ENCODE measurements around the gene CSPG4. TPM values are rescaled to one million over a fixed set of nuclear protein-coding genes. Genes with fewer than 3 reads are reported as not detected.

Gene CSPG4
- polyA plus RNA-seq, 1 donor (not counting 4 experiments of a cell fraction or from before 2014, with no cell fraction given), result 0.67 TPM

GRCh38 chr15:75733761-75734651 is 21.4 kb upstream of the CSPG4 start:
- FAIRE-seq (no peak), DNase-seq (ENCODE audit: low read depth, low spot score) (no peak)
- dilution Hi-C loops (cut with MboI; ENCODE audit: extremely low pct_ligation_motif_present, low sequenced_read_pairs), result no loop called here

DNA sequence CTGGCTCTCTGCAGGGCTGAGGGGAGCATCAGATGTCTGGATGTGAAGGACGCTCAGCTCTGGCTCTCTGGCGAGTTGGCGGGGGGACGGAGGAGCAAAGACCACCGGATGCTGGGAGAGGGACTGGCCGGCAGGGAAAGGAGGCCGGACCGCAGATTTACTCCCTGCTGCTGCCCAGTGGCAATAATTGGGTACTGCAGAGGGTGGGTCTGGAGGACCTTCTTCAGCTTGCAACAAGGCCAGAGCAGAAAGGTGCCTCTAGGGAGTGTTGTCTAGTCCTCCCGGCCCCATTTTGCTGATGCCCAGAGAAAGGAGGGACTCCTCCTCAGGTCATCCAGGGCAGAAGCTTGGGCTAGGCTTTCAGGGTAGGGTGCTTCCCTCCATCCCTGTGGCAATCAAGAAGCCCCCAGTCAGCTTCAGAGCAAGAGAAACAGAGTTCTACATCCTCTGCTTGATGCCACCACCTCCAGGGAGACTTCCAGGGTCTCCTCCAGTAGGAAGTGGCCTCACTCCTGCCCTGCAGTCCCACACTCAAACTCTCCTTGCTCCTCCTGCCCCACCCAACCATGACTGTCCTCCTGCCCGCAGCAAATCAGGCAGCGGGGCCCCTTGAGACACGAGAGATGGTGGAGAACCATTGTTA is 20.3 kb upstream of the CSPG4 start:
- DNase-seq (ENCODE audit: low read depth, low spot score) (no peak), FAIRE-seq (peak; percentile 87)
- H3K4me1 ChIP-seq (ENCODE audit: control insufficient read depth, extremely low read depth, insufficient read depth, low read length), result no peaks in the 10 kb centered on the region
- no peak overlapping the region for H3K4me3 ChIP-seq (ENCODE audit: control insufficient read depth in 2 of 3, extremely low read depth in 1 of 3, insufficient read depth in 2 of 3, low read depth in 1 of 3, low read length in 3 of 3)
- no peaks in the 10 kb centered on the region for H3K79me2 ChIP-seq (ENCODE audit: control insufficient read depth, insufficient read depth, low read length)
- no peaks in the 10 kb centered on the region for H3K27me3 ChIP-seq (ENCODE audit: control insufficient read depth, extremely low read depth, insufficient read depth, low read length)
- H3K9me3 ChIP-seq (ENCODE audit: control insufficient read depth, low read depth, low read length), result no peaks in the 10 kb centered on the region
- no peak overlapping the region for H3K4me2 ChIP-seq (ENCODE audit: control insufficient read depth, extremely low read depth, insufficient read depth, low read depth, low read length)
- H4K20me1 ChIP-seq (ENCODE audit: control insufficient read depth, extremely low read depth, insufficient read depth, low read length), result no peaks in the 10 kb centered on the region
- no peaks in the 10 kb centered on the region for H3K36me3 ChIP-seq (ENCODE audit: control insufficient read depth in 2 of 2, extremely low read depth in 1 of 2, insufficient read depth in 2 of 2, low read length in 2 of 2)
- H3K9me1 ChIP-seq (ENCODE audit: control insufficient read depth, extremely low read depth, insufficient read depth, low read length), result no peaks in the 10 kb centered on the region
- no peak overlapping the region for H3K9ac ChIP-seq (ENCODE audit: control insufficient read depth, extremely low read depth, insufficient read depth, low read length)
- no peak overlapping the region for H3K27ac ChIP-seq (ENCODE audit: control insufficient read depth, insufficient read depth, low read length)
- TF ChIP-seq, protein P1, sequence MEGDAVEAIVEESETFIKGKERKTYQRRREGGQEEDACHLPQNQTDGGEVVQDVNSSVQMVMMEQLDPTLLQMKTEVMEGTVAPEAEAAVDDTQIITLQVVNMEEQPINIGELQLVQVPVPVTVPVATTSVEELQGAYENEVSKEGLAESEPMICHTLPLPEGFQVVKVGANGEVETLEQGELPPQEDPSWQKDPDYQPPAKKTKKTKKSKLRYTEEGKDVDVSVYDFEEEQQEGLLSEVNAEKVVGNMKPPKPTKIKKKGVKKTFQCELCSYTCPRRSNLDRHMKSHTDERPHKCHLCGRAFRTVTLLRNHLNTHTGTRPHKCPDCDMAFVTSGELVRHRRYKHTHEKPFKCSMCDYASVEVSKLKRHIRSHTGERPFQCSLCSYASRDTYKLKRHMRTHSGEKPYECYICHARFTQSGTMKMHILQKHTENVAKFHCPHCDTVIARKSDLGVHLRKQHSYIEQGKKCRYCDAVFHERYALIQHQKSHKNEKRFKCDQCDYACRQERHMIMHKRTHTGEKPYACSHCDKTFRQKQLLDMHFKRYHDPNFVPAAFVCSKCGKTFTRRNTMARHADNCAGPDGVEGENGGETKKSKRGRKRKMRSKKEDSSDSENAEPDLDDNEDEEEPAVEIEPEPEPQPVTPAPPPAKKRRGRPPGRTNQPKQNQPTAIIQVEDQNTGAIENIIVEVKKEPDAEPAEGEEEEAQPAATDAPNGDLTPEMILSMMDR (optimal IDR thresholded peaks at IDR 0.05 in 1 of 3, IDR thresholded peaks at IDR 0.05 in 1 of 3, conservative IDR thresholded peaks at IDR 0.05 in 1 of 3; ENCODE audit: extremely low read depth in 1 of 3, insufficient read depth in 2 of 3, low read length in 3 of 3), result peak; percentile 82 to 88 (median 83)
- TF ChIP-seq EZH2 (IDR thresholded peaks at IDR 0.05; ENCODE audit: low read length), result no peak
- dilution Hi-C loops (cut with MboI; ENCODE audit: extremely low pct_ligation_motif_present, low sequenced_read_pairs), result no loop called here
- H2AFZ ChIP-seq (ENCODE audit: control insufficient read depth, low read length), result no peak overlapping the region

More at GRCh38 chr15:75733761-75734651, 21.4 kb upstream of the CSPG4 start:
- Histone ChIP-seq H2AFZ (ENCODE audit: control insufficient read depth, low read length) (no peak overlapping the region), H3K79me2 (ENCODE audit: control insufficient read depth, insufficient read depth, low read length) (no peaks in the 10 kb centered on the region), H3K9me1 (ENCODE audit: control insufficient read depth, extremely low read depth, insufficient read depth, low read length) (no peaks in the 10 kb centered on the region), H3K4me1 (ENCODE audit: control insufficient read depth, extremely low read depth, insufficient read depth, low read length) (no peaks in the 10 kb centered on the region), H3K4me3 (ENCODE audit: control insufficient read depth in 2 of 3, extremely low read depth in 1 of 3, insufficient read depth in 2 of 3, low read depth in 1 of 3, low read length in 3 of 3) (no peak overlapping the region), H3K36me3 (ENCODE audit: control insufficient read depth in 2 of 2, extremely low read depth in 1 of 2, insufficient read depth in 2 of 2, low read length in 2 of 2) (no peaks in the 10 kb centered on the region), H3K27me3 (ENCODE audit: control insufficient read depth, extremely low read depth, insufficient read depth, low read length) (no peaks in the 10 kb centered on the region), H3K4me2 (ENCODE audit: control insufficient read depth, extremely low read depth, insufficient read depth, low read depth, low read length) (no peak overlapping the region), H3K9ac (ENCODE audit: control insufficient read depth, extremely low read depth, insufficient read depth, low read length) (no peak overlapping the region), H3K9me3 (ENCODE audit: control insufficient read depth, low read depth, low read length) (no peaks in the 10 kb centered on the region), H3K27ac (ENCODE audit: control insufficient read depth, insufficient read depth, low read length) (no peak overlapping the region), H4K20me1 (ENCODE audit: control insufficient read depth, extremely low read depth, insufficient read depth, low read length) (no peaks in the 10 kb centered on the region)
- TF ChIP-seq, protein P1 (optimal IDR thresholded peaks at IDR 0.05 in 1 of 3, IDR thresholded peaks at IDR 0.05 in 1 of 3, conservative IDR thresholded peaks at IDR 0.05 in 1 of 3; ENCODE audit: extremely low read depth in 1 of 3, insufficient read depth in 2 of 3, low read length in 3 of 3), result no peak
- no peak for TF ChIP-seq EZH2 (IDR thresholded peaks at IDR 0.05; ENCODE audit: low read length)
